Measurements from ENCODE around the gene MRPS17. TPM values are rescaled to one million over a fixed set of nuclear protein-coding genes. Genes with fewer than 3 reads are reported as not detected.

MRPS17 gene
- total RNA-seq, 2 experiments from 2014 or later, result 40.0 to 40.2 TPM

DNA sequence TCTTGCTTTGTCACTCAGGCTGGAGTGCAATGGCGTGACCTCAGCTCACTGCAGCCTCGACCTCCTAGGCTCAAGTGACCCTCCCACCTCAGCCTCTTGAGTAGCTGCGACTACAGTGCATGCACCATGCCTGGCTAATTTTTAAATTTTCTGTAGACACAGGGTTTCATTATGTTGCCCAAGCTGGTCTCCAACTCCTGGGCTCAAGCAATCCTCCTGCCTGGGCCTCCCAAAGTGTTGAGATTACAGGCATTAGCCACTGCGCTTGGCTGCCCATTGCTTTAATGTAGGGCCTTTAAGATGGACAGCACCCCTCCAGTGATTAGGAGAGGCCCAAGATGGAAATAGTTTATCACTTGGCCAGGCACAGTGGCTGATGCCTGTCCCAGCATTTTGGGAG lies 52.1 kb downstream of the MRPS17 start:
- no peak for DNase-seq
- Mint-ChIP-seq H3K27ac (no peak overlapping the region), H3K4me1 (peaks cover 17% of the 10 kb centered on the region), H3K9me3 (no peaks in the 10 kb centered on the region), H3K4me3 (no peak overlapping the region), H3K27me3 (no peaks in the 10 kb centered on the region), H3K36me3 (peaks cover 10% of the 10 kb centered on the region)

Other genes starting within 250 kb of the MRPS17 start
- not detected for gene SEPTIN14, start 89.1 kb upstream of the MRPS17 start, total RNA-seq
- gene ZNF713, start 64.4 kb upstream of the MRPS17 start, total RNA-seq, result 1 to 10 TPM; 1.4 to 2.0 TPM
- gene NIPSNAP2, start 12.7 kb downstream of the MRPS17 start, total RNA-seq, result 10 to 100 TPM; 47.0 to 47.2 TPM
- gene PSPH, start 99.6 kb downstream of the MRPS17 start, total RNA-seq, result 10 to 100 TPM; 36.3 to 38.3 TPM
- gene CCT6A, start 99.9 kb downstream of the MRPS17 start, total RNA-seq, result 100 to 1,000 TPM; 340 TPM
- 100 to 1,000 TPM; 124 to 129 TPM for gene SUMF2, start 112.4 kb downstream of the MRPS17 start, total RNA-seq
- gene PHKG1, start 141.1 kb downstream of the MRPS17 start, total RNA-seq, result 1 to 10 TPM; 1.1 to 1.3 TPM
- gene CHCHD2, start 154.6 kb downstream of the MRPS17 start, total RNA-seq, result 100 to 1,000 TPM; 690 to 696 TPM
- not detected for gene NUPR2, start 164.5 kb downstream of the MRPS17 start, total RNA-seq